GM21825 (cell line): ENCODE measurements around the gene CTF1.
"Not testable (repeated sequence)": the region's sequence is repeated elsewhere in the genome, so short reads cannot be mapped to it uniquely, and the experiment has no call there.

Experiments
- ATAC-seq: cut with Tn5 transposase; IDR thresholded peaks from one replicate; pipeline ENCODE4 v1.9.1; 2021; ENCODE audit warnings: mild to moderate bottlenecking, moderate library complexity; ENCODE audit not compliant: unreplicated experiment

The CTF1 gene

DNA sequence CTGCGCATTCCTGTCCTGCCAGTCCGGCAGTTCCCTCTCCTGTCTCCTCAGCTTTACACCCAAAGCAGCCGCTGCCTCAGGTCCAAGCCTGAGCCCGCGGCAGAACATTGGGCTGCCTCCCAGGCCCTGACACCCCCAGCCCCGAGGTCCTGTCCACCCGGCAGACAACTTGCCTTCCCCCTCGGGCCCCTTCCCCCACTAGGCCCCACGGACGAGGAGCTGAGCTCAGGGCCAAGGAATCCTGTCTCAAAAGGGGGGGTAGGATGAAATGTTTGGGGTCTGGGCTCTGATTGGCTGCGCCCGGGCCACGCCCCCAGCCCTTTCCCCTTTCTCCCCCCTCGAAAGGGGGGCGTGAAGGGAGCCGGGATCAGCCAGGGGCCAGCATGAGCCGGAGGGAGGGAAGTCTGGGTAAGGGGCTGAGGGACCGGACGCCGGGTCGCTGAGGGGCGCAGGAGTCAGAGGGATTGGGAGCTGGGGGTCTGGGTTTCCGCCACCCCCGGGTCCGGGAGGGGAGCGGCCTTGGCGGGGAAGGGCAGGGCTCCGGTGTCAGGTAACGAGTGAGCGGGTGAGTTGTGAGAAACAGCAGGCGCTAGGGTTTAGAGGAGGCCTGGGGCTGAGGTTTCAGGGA, at the start of gene CTF1:
Gene CTF1 (plus strand): TSS at position 354 of the 628 bp plus-strand sequence. CDS start 30 bp downstream, at position 384.
- no peak for ATAC-seq

DNA sequence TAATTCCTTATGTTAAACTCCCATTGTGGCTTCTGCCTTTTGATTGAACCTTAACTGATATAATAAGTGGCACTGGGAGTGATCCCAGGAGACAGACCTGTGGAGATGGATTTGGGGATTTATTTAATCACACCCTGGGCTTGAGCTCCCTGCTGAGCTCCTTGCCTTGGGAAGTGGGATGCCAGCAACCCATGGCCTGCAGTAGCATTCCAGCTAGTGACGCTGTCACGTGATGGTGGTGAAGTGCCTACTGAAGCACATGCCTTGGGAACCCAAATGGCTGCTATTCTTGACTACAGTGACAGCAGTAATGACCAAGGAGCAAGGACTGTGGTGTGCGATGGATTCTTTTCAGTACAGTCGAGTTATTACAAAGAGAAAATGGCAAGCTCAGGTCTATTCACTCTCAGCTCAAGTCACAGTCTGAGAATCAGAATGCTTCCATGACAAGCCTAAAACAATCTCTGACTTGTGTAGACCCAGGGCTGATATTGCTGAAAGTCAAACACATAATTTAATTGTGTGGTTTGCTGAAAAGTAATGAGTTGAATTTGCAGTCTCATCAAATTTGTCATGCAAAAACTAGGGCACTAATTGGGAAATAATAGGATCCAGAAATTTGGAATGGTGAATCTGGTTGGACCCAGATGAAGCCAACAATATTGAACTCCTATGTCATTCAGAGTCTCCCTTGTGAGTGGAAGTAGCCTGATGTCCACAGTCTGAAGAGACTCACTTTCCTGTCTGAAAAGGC, 49.6 kb upstream of the CTF1 start:
- ATAC-seq = no peak

GRCh38 chr16:30850246-30850645, 46.2 kb upstream of the CTF1 start:
- no peak for ATAC-seq

GRCh38 chr16:30853758-30854157, 42.7 kb upstream of the CTF1 start:
- ATAC-seq = no peak

DNA sequence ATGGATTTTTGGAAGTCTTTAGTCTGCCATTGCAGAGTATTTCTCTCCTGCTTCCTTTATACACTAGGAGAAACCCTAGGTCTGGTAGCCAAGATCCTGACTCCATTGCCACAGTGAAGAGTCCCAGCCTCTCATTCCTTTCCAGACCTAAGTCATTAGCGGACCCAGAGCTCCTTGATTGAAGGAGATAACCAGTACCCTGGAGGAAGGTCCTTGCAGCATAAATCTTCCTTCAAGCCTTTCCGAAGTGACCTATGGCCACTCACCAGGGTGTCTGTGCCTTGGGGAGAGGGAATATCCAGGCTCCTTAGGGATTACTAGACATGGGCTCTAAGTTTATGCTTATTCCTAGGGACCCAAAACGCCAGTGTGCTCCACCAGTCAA, 38.3 kb upstream of the CTF1 start:
- ATAC-seq = no peak

- no peak for ATAC-seq
Measured at GRCh38 chr16:30858829-30859423, 37.5 kb upstream of the CTF1 start.

- not testable (repeated sequence) for ATAC-seq
Measured at GRCh38 chr16:30860729-30861128, 35.7 kb upstream of the CTF1 start.

- not testable (repeated sequence) for ATAC-seq
Measured at GRCh38 chr16:30863178-30863577, 33.2 kb upstream of the CTF1 start.

DNA sequence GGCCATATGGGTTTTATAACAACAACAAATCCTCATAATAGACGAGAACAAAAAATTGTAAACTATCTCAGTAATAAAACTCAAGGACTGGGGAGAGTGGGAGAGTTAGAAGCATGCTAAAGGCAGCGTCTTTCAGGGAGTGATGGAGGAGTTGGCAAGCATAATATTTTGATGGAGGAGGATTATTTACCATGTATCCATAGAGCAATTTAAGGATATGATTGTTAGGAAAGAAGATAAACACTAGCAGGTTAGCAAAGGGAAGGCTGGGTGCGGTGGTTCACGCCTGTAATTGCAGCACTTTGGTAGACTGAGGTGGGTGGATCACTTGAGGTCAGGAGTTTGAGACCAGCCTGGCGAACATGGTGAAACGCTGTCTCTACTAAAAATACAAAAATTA, 30.4 kb upstream of the CTF1 start:
- no peak for ATAC-seq

GRCh38 chr16:30867747-30868146, 28.7 kb upstream of the CTF1 start:
- ATAC-seq = no peak

GRCh38 chr16:30870904-30871303, 25.5 kb upstream of the CTF1 start:
- ATAC-seq = no peak

DNA sequence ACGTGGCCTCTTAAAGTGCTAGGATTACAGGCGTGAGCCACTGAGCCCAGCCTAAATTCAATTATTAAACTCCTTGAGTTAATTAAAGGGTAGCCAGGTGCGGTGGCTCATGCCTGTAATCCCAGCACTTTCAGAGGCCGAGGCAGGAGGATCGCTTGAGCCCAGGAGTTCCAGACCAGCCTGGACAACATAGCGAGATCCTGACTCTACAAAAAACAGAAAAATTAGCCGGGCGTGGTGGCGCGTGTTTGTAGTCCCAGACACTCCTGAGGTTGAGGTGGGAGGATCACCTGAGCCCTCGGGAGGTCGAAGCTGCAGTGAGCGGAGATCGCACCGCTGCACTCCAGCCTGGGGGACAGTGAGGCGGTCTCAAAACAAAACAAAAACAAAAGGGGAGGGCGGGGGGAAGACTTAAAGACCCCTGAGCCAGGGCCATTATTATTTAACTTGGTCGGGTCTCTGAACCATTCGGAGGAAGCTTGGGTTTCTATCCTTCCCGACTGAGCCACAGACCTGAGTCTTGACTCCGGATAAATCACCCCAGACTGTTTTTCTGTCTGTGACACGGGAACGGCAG, 22.1 kb upstream of the CTF1 start:
- ATAC-seq = no peak

- ATAC-seq = peak; percentile 77
Measured at GRCh38 chr16:30874821-30875717, 21.3 kb upstream of the CTF1 start.

DNA sequence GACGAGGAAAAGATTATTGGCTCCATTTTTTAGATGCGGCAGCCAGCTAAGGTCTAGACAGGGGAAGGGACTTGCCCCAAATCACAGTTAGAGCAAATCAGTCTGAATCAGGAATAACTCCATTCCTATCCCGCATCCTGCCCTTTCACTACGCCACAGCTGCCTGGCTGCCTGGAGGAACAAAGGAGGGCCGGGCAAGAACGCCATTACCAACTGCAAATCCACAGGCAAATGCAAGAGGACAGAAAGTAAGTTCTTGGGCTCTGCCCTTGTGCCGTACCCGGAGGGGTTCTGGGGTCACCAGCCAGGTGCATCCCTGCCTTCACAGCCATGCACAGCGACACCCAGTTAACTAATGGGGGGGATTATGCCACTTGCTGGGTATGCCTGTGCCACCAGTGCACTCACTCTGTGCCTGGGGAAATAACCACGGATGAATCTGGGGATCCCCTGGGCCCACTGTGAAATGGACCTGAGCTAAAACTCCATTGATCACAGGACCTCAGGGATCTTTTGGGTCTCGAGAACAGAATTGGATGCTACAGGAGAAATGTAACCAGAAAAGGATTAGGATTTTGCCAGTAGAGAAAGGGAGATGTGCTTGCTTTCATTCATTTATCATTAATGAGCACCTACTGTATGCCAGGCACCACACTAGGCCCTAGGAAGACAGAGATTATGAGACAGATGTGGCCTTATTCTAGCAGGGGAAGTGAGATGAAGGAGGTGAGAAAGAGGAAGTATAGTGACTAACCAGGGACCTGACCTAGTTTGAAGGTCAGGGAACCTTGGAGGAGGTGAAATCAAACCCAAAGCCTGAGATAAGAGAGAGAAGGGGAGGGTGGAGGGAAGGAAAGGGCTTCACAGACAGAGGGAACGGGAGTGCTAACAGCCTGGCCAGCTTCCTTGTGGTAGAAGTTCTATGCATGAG, 20.3 kb upstream of the CTF1 start:
- ATAC-seq = peak; percentile 32

DNA sequence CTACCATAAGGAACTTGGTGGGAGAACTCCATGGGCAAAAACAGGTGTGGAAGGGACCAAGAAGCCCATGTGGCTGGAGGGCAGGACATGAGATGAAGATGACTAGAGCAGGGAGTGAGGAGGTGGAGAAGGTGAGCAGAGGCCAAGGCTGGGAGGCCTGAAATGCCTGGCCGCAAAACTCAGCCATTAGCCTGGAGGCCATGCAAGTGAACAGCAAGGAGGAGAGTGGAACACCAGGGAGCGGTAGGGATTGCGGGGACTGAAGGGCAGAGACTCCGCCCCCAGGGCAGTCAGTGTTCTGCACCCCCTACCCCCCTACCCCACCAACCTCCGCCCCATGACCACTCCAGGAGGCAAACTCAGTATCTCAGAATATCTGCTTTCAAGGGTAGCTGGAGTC, 19.5 kb upstream of the CTF1 start:
- no peak for ATAC-seq

GRCh38 chr16:30882429-30883310, 13.7 kb upstream of the CTF1 start:
- no peak for ATAC-seq

DNA sequence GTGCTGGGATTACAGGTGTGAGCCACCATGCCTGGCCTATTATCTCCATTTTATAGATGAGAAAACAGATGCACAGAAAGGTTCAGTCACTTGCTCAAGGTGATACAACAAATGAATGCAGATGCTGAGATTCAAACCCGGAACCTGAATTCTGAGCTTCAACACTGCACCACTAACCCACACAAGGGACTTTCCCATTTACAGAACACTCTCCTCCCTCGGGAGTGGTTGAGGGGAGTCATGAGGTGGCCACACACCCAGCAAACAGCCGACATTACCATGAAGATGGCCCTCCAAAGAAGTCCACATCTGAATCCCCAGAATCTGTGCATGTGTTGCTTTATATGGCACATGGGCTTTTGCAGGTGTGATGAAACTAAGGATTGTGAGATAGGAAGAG, 11.7 kb upstream of the CTF1 start:
- ATAC-seq = no peak

DNA sequence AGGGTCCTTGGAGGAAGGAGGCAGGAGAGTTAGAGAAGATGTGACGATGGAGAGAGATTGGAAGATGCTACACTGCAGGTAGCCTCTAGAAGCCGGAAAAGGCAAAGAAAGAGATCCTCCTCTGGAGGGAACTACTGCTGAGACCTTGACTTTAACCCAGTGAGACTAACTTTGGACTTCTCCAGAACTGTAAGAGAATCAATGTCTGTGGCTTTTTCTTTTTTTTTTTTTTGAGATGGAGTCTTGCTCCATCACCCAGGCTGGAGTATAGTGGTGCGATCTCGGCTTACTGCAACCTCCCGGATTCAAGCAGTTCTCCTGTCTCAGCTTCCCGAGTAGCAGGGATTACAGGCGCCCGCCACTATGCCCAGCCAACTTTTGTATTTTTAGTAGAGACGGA, 11.2 kb upstream of the CTF1 start:
- no peak for ATAC-seq

DNA sequence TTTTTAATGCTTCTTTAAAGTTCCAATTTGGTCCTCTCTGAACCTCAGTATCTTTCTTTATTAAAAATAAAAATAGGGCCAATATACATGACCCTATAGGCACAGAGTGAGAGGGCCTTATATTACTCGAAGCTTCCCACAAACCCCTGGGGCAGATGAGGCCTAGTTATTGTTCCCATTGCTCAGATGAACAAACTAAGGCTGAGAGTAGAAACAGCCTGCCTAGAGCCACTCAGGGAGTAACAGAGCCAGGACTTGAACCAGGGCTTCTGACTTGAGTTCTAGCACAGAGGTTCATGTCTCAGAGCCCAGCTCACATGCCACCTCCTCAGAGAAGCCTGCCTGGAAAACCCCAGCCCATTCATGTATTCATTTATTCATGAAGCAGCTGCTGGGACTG, 10.3 kb upstream of the CTF1 start:
- ATAC-seq = no peak
